AG10803 (cell line): Measurements from ENCODE around the gene SIX1.

ENCODE experiments used
- DNase-seq: peaks from one replicate; pipeline ENCODE4 v3.0.0; 2010; ENCODE audit warnings: low read depth
- H3K4me3 ChIP-seq: 2 replicates; pipeline ENCODE4 v1.5.1; 2011; ENCODE audit warnings: mild to moderate bottlenecking, low read length, control low read depth
- TF ChIP-seq, protein P1 (sequence below): conservative IDR thresholded peaks from 2 replicates; pipeline ENCODE4 v1.5.1; 2011; ENCODE audit warnings: mild to moderate bottlenecking, low read length, control low read depth, inconsistent platforms

The SIX1 gene

DNA sequence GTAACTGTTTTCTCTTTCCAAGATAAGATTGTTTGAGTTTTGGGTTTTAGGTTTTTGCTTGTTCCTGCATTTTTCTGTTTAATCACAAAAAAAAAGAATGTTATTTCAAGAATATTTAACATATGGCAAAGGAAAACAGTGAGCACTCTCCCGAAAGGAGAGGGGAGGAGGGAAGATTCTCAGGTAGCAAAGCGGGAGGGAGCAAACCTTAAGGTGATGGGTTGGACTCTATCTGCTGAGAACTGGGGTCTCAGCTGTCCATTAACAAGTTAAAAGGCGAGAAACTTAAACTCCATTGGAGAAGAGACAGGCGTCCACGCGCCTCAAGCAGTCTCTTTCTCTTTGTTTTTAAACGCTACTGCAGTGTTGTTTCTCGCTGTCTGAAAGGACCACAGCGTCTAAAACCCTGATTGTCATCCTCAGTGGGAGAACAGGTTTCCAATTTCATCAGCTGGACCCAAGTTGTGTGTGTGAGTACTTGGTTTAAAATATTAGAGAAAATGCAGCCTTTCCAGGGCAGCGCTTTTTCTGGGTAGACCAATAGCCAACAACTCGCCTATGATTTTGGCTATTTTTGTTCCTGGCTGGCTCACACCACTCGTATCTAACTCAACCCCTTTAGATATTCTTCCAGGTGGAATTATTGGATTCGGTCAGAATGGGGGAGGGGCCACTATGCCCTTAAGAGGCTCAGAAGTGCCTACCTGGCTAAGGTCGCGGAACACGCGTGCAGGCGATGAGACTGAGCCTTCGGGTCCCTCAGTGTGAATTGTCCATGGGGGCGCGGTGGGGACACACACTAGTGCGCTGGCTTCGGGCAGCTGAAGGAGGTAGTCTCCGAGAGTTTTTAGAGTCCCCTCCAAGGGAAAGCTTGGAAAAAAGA is 8.2 kb downstream of the SIX1 start:
- TF ChIP-seq, protein P1, sequence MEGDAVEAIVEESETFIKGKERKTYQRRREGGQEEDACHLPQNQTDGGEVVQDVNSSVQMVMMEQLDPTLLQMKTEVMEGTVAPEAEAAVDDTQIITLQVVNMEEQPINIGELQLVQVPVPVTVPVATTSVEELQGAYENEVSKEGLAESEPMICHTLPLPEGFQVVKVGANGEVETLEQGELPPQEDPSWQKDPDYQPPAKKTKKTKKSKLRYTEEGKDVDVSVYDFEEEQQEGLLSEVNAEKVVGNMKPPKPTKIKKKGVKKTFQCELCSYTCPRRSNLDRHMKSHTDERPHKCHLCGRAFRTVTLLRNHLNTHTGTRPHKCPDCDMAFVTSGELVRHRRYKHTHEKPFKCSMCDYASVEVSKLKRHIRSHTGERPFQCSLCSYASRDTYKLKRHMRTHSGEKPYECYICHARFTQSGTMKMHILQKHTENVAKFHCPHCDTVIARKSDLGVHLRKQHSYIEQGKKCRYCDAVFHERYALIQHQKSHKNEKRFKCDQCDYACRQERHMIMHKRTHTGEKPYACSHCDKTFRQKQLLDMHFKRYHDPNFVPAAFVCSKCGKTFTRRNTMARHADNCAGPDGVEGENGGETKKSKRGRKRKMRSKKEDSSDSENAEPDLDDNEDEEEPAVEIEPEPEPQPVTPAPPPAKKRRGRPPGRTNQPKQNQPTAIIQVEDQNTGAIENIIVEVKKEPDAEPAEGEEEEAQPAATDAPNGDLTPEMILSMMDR = no peak
- DNase-seq = no peak
- H3K4me3 ChIP-seq = no peak overlapping the region

DNA sequence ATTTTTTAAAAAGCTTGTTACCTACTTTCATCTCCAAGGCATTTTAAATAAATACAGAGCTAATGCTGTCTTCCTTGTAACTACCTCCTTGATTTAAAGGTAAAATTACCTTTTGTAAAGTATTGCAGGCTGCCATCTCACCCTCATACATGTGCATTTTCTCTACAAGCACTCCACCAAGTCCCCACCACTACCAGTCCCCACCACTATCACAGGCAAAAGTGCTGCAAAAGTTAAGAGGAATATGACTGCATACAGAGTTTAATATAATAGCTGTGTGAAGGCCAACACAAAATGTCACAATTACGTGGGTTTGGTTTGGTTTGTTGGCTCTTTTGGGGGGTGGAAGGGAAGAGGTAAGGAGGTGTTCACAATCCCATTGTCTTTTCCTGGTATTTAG is 9.6 kb downstream of the SIX1 start:
- no peak for DNase-seq
- no peak overlapping the region for H3K4me3 ChIP-seq
- TF ChIP-seq, protein P1 = no peak

DNA sequence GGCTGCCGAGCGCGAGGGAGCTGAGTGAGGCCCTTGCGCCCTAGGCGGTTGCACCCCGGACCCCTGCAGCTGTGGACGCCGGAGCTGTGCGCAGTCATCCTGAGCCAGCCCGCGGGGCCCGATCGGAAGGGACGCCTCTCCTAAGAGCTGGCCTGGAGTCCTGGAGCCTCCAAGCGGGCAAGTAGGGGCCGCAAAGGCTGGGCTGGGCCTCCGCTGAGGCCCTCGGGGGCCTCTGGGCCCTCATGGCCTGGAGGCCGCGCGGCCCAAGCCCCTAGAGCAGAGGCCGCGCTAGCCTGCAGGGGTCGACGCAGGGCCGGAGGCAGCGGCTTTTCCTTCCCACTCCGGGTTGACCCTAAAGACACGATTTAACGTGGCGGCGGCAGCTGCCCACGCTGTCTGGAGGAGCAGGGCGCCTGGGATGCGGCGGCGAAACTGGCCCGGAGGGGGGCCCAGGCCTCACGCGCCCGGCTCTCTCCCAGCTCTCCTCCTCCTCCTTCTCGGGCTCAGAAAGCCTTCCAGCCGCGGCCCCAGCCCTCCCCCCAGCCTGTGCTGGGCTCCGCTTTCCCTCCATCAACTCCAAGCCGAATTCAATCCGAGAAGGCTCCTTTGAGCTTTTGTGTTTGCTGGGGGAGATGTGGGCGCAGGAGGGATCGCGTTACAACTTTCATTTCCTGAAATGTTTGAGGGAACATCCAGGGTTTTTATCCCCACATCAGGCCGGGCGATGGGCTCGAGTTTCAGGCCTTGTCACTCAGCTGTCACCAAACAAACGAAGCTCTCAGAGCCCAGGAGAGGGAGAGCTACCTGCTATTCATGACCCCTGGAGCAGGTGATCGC is 11.6 kb downstream of the SIX1 start:
- H3K4me3 ChIP-seq = peak overlapping the region; percentile 26; the same call in 1 of the 2 replicates
- TF ChIP-seq, protein P1 = no peak
- peak; percentile 39 for DNase-seq

DNA sequence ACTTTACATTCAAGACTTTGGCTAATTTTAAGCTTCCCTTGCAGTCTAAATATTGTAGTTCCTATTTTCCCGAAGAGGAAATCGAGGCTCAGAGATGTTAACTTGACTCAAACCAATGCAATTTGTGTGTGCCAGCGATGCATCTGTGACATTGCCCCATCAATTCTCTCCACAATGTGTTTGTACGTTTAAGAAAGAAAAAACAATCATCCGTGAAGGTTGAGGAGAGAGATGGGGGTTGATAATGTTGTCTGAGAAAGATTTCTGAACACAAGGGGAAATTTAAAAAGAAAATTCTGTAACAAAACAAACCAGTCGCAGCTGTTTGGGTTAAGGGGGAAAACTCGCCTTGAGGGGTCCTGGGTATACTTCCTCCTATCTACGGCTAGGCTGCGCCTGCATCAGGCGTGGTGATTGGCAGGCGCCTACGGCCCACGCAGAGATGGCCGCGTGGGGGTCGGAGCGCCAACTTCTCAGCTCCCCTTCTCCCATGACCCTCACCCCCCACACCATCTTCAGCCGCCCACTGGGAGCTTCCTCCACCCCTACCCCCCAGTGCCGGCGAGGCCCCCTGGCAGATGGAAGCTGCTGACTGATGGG is 12.3 kb downstream of the SIX1 start:
- DNase-seq = no peak
- no peak overlapping the region for H3K4me3 ChIP-seq
- TF ChIP-seq, protein P1 = no peak

DNA sequence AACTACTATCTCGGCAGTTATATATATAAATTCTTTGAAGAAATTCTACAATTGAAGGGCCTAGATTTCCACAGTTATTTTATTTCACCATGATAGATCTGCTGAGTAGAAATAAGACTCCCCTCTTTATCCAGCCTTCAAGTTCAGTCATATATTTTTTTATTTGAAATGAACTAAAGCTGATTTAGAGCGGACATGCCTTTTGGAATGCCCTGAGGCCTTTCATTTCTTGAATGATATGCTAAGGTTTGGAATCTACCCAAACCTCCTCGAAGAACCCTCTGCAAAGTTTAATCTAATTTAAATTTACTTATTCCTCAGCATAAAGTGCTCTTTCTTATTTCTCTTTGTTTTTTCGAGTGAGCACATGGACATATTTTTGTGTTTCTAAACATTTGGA is 15.1 kb downstream of the SIX1 start:
- TF ChIP-seq, protein P1 = no peak
- no peak for DNase-seq

DNA sequence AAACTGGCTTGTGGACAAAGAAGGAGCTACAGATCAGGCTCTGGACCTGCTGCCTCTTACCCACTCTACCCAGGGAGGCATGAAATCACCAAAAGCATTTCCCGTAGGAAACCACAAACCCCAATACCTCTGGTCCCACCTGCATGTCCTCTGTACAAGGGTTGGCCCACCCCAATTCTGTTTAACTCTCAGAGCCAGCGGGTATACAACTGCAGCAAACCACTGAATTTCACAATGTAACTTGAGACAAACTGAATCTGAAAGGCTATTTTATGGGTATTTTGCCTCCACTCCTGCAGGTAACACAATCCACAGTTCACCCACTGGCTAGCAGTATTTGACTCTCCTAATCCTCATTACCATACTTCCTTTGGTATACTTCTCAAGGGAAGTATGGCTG is 16.5 kb downstream of the SIX1 start:
- DNase-seq = no peak
- TF ChIP-seq, protein P1 = no peak
- no peak overlapping the region for H3K4me3 ChIP-seq

More for the DNA sequence above, 15.1 kb downstream of the SIX1 start:
- no peak overlapping the region for H3K4me3 ChIP-seq
